Measurements from ENCODE around the gene PCBD1. TPM values are rescaled to one million over a fixed set of nuclear protein-coding genes. Genes with fewer than 3 reads are reported as not detected.
A peak's percentile ranks its signal among the peaks of the same experiment; 100 is the strongest.

PCBD1 gene
- total RNA-seq, 4 donors from 2014 or later = 31.0 to 57.8 (median 52.4) TPM

DNA sequence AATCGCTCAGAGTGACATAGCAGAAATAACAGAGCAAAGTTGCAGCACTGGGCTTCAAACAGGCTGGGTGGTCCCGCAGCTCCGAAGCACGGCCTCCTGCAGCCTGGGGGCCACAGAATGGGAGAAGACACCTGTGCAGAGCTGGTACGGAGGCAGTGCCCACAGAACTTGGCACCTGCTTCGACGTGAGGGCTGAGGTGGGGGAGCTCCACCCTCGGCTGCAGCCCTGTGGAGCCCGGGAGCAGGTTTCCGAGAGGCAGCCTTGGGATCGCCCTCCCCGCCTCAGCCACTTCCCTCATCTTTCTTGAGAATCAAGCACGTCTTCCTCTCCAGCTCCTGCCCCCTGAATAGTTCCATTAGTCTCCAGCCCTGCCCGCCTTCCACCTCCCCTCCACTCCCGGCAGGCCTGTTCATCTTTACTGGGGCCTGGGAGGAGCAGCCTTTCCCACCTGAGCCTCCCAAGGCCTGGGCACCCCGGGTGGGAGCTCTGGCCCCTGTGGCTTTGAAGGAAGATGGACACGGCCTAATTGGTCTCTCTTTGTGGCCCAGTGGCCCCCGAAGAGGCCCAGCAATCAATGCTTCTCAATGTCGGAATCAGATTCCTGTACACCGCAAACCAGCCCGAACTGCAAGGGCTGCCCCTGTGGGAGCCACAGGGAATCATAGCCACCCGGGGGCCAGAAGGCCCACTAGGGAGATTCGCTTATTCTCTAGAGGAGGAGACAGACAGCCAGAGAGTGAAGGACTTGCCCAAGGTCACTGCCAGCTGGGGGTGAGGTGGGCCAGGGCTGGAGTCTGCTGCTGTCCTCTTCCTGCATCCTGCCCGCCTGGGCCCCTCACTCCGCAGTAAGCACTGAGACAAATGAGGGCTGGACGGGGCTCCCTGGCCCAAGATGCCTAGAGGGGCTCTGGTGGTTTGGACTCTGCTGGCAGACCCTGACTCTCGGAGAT lies 17.0 kb upstream of the PCBD1 start:
- in situ Hi-C loops (cut with MboI; ENCODE audit: low sequenced_read_pairs in 4 of 4) (no loop called here), intact Hi-C loops (cut with DNase I; ENCODE audit: low total_unique reads) (no loop called here)
- peaks cover 5 to 7% of the 10 kb centered on the region in 2 donors for H3K4me1 ChIP-seq
- ATAC-seq (no peak), DNase-seq (no peak)
- TF ChIP-seq, protein P1, sequence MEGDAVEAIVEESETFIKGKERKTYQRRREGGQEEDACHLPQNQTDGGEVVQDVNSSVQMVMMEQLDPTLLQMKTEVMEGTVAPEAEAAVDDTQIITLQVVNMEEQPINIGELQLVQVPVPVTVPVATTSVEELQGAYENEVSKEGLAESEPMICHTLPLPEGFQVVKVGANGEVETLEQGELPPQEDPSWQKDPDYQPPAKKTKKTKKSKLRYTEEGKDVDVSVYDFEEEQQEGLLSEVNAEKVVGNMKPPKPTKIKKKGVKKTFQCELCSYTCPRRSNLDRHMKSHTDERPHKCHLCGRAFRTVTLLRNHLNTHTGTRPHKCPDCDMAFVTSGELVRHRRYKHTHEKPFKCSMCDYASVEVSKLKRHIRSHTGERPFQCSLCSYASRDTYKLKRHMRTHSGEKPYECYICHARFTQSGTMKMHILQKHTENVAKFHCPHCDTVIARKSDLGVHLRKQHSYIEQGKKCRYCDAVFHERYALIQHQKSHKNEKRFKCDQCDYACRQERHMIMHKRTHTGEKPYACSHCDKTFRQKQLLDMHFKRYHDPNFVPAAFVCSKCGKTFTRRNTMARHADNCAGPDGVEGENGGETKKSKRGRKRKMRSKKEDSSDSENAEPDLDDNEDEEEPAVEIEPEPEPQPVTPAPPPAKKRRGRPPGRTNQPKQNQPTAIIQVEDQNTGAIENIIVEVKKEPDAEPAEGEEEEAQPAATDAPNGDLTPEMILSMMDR (IDR thresholded peaks at IDR 0.05 in 4 of 5, conservative IDR thresholded peaks at IDR 0.05 in 1 of 5) = no peak
- TF ChIP-seq POLR2A (IDR thresholded peaks at IDR 0.05) = no peak
- H3K27me3 ChIP-seq = no peaks in the 10 kb centered on the region
- H3K4me3 ChIP-seq = no peak overlapping the region
- H3K27ac ChIP-seq = no peak overlapping the region
- H3K36me3 ChIP-seq = no peaks in the 10 kb centered on the region
- H3K9me3 ChIP-seq = no peaks in the 10 kb centered on the region

DNA sequence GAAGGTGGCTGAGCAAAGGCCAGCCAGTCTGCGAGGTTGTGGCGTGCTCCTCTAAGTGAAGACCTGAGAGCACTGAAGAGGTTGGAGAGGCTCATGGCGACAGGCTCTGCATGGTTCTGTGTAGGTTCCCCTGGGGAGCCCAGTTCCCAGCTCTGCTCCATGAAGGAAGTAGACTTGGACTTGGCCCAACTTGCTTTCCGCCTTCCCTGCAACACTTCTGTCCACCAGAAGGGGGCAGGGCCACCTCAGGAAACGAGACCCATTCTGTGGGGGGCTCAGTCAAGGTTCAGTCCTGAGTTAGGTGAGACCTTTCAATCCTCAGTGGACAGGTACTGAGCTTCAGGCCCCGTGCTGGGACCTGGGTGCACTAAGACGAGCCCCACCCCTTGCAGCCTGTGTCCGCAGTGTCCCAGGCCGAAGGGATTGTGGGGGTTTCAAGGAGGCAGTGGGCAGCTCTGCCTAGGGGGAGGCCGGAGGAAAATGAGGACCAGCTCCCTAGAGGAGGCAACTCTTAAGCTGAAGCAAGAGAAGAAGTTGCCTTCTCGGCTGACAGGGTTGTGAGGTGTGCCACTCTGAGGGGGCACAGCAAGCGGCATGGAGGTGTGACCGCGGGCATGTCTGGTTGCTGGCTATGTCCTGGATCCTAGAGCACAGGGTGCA lies 15.0 kb upstream of the PCBD1 start:
- in situ Hi-C loops (cut with MboI; ENCODE audit: low sequenced_read_pairs in 4 of 4) = no loop called here
- H3K27me3 ChIP-seq = no peaks in the 10 kb centered on the region
- TF ChIP-seq POLR2A (IDR thresholded peaks at IDR 0.05) = no peak
- TF ChIP-seq, protein P1 (IDR thresholded peaks at IDR 0.05 in 4 of 5, conservative IDR thresholded peaks at IDR 0.05 in 1 of 5) = peak; percentile 56 to 87 (median 83)
- intact Hi-C loops (cut with DNase I; ENCODE audit: low total_unique reads) = loop anchor here (1.0 kb wide), 1 partner anchor 382 kb away; no protein-coding TSS in a partner anchor
- no peak overlapping the region for H3K4me3 ChIP-seq
- H3K27ac ChIP-seq = no peak overlapping the region
- ATAC-seq (peak; percentile 51 to 60), DNase-seq (peak; percentile 37 to 49)
- H3K9me3 ChIP-seq = no peaks in the 10 kb centered on the region
- no peaks in the 10 kb centered on the region for H3K36me3 ChIP-seq
- H3K4me1 ChIP-seq = peaks cover 5 to 7% of the 10 kb centered on the region in 2 donors

DNA sequence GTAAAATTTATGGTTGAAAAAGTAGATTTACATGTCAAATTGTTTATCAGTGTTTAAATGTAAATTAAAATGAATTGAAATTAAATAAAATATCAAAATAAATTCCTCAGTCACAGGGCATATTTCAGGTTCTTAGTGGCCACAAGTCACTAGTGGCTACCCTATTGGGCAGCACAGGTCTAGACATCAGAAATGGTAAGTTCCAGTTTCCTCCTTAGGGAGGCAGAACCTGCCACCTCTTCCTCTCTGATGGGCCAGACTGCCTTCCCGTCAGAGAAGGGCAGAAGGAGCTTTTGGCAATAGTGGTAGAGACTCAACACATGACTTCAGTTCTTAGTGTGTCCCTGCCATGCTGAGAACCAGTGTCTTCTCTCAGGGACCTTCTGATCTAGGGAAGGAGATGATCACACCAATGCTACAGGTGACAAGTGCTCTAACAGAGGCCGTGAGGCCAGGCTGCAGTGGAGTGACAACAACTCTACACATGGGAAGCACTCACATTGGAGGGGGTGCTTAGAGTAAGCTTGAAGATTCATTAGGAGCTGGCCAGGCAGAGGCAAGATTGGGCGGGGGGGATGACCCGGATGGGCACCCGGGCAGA lies 14.4 kb upstream of the PCBD1 start:
- TF ChIP-seq POLR2A (IDR thresholded peaks at IDR 0.05) = no peak
- TF ChIP-seq, protein P1 (IDR thresholded peaks at IDR 0.05 in 4 of 5, conservative IDR thresholded peaks at IDR 0.05 in 1 of 5) = no peak
- DNase-seq = no peak
- no peaks in the 10 kb centered on the region for H3K27me3 ChIP-seq
- H3K27ac ChIP-seq = no peak overlapping the region
- intact Hi-C loops (cut with DNase I; ENCODE audit: low total_unique reads) = loop anchor here (1.0 kb wide), 1 partner anchor 383 kb away; no protein-coding TSS in a partner anchor
- no peak overlapping the region for H3K4me3 ChIP-seq
- H3K9me3 ChIP-seq = no peaks in the 10 kb centered on the region
- in situ Hi-C loops (cut with MboI; ENCODE audit: low sequenced_read_pairs in 4 of 4) = no loop called here
- peak in 1 of 2 donors; percentile 24 for ATAC-seq
- H3K36me3 ChIP-seq = no peaks in the 10 kb centered on the region
- peaks cover 5% of the 10 kb centered on the region in 2 donors for H3K4me1 ChIP-seq

DNA sequence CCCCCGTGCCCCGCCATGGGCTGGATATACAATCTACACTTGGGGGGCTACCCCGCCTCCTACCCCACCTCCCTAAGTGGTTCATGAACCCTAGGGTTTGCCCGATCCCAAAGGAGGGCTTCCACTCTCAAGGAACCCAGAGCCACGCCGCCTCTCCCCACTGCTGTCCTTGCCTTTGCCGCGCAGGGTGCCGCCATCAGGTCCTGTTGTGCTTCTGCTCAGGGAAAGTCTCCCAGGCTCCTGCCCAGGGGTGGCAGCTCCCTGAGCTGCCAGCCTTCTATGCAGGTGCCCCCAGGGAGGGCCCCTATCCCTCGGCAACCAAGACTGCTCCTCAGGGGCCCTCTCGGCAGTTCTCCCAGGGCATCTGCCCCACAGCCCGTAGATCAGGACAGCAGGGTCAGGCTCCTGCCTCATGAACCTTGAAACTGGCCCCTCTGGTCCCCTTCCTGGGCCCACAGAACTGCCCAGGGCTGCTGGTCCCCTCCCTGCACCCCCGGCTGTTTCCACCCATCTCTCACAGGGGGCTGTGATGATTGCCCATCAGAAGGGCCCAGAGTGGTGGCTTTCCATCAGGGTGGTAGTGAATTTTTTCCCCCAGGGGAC lies 13.0 kb upstream of the PCBD1 start:
- no peak overlapping the region for H3K4me3 ChIP-seq
- H3K27ac ChIP-seq = no peak overlapping the region
- H3K36me3 ChIP-seq = no peaks in the 10 kb centered on the region
- no peaks in the 10 kb centered on the region for H3K4me1 ChIP-seq
- ATAC-seq = no peak
- intact Hi-C loops (cut with DNase I; ENCODE audit: low total_unique reads) (no loop called here), in situ Hi-C loops (cut with MboI; ENCODE audit: low sequenced_read_pairs in 4 of 4) (no loop called here)
- H3K27me3 ChIP-seq = no peaks in the 10 kb centered on the region
- no peak for TF ChIP-seq POLR2A (IDR thresholded peaks at IDR 0.05)
- TF ChIP-seq, protein P1 (IDR thresholded peaks at IDR 0.05 in 4 of 5, conservative IDR thresholded peaks at IDR 0.05 in 1 of 5) = no peak
- H3K9me3 ChIP-seq = no peaks in the 10 kb centered on the region
- no peak for DNase-seq

Data from gastrocnemius medialis (tissue), 4 donors.